NCI-H2029 treated with DMSO at 0.1 percent for 48 hours (cell line): Measurements from ENCODE around the gene ZBTB16.

Experiments
- DNase-seq: peaks from one replicate; lab custom pipeline; 2025; lab: John Stamatoyannopoulos, UW

The ZBTB16 gene

DNA sequence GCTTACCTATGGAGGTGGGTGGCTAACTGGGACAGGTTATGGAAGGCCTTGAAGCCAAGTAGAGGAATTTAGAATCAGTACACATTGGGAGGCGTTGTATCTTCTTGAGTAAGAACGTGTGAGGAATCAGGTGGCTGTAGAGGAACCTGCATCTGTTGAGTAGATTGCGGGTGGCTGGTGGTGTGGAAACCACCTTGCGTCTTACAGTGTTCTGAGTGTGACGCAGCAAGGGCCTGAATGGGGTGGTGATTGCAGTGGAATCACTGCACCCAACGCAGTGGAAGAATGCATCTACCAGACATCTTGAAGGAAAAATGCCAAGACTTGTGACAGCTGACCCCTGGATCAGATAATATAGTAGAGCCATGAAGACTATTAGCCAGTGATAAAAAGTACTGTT is 125.9 kb downstream of the ZBTB16 start:
- DNase-seq, result no peak

DNA sequence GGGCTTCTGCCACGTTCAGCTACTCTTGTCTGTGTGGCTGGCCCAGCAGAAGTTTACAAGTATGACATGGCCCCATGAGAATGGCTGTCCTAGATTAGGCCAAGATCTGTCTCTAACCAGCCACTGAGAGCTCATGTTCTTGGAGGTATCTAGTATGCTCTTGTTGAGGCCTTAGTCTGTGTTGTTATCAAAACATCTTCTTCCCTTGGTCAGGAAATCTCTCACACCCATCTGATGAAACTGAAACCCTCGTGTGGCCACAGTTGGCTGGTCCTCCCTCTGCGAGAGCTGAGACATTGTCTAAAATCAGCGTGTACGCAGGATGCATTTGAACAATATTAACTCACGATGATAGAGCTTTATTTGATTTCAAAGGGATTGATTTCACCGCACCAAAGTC is 127.7 kb downstream of the ZBTB16 start:
- DNase-seq, result no peak

DNA sequence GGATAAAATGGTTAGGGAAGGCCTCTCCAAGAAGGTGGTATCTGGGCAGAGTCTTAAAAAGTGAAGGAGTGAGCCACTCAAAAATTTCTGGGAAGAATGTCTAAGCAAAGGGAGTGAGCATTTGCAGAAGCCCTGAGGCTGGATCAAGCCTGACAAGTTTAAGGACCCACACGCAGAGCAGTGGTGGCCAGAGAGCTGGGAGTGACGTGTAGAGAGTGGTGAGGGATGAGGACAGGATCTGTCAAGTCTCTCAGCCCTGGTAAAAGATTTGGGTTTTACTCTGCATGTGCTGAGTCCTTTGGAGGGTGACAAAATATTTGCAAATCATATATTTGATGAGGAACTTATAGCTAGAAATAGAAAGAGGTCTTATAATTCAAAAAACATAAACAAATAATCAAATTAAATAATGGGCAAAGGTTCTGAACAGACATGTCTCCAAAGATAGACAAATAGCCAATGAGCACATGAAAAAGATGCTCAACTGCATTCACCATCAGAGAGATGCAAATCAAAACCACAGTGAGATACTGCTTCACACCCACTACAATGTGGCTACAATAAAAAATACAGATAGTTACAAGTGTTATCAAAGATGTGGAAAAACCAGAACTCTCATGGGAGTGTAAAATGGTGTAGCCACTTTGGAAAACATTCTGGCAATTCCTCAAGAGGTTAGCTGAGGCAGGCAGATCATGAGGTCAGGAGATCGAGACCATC is 129.5 kb downstream of the ZBTB16 start:
- no peak for DNase-seq

DNA sequence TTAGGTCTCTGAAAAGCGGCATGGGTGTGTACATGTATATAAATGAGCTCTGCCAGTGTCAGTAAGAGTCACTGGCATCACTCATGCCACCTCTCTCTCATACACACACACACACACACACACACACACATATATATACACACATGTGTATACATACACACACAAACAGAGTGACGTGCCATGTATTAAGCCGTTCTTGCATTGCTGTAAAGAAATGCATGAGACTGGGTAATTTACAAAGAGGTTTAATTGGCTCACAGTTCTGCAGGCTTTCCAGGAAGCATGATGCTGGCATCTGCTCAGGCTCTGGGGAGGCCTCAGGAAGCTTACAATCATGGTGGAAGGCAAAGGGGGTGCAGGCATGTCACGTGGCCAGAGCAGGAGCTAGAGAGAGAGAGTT is 131.1 kb downstream of the ZBTB16 start:
- DNase-seq, result no peak

DNA sequence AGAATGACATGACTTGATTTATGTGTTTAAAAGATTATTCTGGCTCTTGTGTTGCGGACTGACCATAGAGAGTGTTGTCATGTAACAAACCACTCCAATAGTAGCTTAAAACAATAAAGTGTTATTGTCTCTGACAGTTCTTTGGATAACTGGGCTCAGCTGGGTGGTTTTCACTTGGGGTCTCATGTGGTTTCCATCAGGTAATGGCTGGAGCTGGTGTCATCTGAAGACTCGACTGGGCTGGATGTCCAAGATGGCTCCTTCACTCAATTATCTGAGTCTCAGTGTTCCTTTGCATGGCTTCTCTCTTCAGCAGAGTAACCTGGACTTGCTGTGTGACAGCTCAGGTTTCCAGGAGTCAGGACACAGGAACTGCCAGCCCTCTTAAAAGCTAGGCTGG is 132.4 kb downstream of the ZBTB16 start:
- no peak for DNase-seq

DNA sequence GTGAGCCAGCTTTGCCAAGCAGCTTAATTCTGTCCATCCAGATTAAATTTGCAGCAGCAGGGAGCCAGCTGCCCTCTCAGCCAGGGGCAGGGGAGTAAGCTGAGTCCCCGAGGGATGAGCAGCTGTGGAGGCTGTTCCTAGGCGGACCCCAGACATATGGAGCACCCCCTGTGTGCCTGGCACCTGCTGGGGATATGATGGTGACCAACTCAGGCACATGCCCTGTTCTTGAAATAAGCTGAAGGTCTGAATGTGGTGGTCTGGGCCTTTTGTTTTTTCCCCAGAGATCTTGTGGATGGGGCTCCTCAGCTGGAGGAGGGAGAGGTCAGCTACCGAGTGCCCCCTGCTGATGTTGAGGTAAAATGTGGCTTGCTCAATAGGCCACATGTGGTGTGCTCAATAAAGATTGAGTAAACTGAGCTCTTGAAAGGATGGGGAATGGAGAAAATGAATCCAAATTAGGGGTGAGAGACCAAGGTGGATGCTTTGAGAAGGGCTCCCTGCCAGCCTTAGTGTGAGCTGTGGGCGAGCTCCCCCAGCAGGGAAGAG is 133.4 kb downstream of the ZBTB16 start:
- DNase-seq, result no peak

DNA sequence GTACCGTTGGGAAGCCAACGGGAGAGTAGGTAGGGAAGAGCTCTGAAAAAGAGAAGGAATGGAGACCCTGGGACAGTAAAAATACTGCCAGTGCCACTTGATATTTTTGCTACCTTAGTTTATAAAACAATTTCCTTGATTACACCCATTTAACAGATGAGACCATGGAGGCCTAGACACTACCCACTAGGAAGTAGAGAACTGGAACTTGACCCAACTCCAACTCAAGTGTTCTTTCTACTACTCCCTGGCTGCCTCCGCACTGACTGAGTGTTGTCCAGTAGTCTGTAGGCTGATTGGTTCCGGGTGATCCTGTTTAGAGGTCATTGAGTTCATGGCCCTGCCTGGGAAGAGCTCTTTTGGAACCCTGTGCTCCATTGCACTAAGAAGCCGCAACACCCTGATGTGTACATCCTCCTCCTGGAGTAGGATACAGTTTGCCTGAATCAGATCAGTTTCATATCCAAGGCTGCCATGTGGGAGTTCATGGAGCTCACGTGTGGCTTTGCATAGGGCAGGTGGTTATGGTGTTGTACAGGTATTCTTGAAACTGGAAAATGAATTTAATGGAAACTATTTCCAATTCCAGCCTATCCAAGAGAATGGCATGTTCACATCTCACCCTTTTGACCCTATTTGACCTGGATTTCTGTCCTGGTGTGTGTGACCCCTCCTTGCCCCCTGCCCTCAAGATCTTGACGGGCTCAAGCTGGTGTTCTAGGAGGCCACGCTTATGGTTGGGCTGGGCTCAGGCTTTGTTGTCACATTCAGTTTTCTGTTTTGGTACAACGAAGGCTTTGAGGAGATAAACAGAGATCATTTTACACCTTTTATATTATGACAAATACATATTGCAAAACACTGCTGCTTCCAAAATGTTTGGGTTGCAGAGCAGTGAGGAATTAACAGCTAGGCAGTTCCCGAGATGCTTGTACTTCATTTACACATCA is 134.5 kb downstream of the ZBTB16 start:
- peak; percentile 7 for DNase-seq

DNA sequence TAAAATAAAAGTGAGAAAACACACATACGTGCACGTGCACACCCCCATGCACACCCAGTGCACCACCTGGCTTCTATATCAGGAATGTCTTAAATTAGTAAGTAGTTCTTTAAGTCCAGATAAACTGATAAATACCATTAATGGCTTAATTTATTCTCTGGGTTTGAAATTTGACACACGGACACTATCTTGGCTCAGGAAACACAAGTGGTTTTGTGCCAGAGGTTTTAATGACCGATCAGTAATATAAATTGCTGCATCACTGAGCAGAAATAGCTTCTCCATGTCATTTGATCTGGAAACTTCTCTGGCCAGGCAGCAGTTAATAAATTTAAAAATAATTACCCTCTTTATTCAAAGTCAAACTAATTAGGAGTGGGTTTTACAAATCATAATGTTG is 135.2 kb downstream of the ZBTB16 start:
- DNase-seq, result no peak

DNA sequence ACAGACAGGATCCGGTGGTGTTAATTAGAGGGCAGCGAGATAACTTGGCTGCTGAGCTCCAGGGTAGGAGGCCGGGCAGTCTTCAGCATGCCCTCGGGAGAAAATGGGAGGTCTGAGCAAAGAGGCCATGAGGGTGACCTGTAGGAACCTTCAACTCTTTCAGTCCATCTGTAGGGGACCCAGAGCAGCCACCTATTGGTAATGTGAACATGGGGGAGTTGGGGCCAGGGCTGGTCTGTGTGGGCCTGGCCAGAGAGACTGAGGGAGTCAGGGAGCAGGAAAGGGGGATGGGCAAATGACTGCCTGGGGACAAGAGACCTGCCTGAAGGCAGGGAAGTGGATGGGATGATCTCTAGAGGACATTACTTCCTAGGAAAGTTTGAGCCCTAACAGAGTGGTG is 135.6 kb downstream of the ZBTB16 start:
- no peak for DNase-seq

DNA sequence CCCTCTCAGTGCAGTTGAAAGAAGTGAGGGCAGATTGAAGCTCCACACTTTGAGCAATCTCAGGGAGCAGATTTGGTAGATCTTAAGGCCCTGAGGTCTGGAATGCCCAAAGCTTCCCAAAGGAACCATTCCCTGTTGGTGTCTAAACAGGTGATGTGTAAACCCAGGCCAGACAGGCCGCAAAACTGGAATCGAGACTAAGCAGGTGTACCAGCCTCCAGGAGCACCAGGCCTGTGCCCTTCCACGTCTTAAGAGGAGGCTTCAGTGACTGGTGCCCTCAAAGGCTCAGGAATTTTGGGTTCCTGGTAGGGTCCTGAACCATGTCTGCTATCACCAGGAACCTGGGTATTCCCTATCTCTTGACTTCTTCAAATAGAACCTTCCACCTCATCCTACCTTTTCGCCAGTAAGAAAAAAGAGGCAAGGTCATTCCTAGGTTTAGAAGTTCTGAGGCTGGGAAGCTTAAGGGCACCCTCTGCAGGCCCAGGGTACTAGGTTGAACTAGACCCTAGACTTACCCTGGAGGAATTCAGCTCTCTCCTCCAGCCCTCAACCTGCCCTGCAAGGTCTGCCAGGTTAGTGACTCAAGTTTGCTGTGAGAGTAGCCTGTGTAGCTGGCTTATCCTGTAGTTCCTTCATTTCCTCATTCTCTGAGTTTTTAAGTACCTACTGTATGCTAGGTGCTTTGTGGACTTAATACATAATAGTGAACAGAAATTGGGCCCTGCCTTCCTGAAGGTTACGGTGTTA is 136.6 kb downstream of the ZBTB16 start:
- no peak for DNase-seq

DNA sequence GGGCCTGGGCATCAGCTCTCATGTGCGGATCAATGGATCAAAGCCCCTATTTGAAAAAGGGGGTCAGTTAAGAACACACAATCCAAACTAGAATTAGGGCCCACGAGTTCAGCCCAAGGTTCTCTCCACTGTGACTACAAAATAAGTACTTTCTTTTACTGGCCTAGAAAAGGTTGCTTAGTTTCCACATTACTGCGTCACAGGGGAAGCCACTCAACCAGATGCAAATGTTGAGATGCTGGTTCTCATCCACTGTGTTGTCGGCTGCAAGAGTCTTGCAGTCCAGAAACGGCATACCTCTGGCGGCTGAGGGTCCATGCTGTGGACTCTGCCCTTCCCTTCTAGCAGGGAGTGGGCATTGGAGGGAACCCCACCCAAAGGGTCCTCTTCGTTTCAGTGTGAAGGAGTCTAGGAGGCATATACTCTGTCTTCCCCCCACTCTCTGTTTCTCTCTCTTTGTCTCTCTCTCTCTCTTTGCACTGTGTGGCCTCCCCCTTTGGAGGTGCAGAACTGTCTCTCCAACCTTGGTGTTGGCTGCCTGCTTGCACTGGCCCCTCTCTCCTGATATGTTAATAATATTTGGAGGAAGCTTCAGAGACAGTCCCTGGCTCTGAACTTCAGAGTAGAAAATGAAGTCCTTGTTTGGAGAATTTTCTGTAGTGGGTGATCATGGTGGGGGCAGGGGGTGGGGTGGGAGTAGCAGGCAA is 137.6 kb downstream of the ZBTB16 start:
- no peak for DNase-seq

DNA sequence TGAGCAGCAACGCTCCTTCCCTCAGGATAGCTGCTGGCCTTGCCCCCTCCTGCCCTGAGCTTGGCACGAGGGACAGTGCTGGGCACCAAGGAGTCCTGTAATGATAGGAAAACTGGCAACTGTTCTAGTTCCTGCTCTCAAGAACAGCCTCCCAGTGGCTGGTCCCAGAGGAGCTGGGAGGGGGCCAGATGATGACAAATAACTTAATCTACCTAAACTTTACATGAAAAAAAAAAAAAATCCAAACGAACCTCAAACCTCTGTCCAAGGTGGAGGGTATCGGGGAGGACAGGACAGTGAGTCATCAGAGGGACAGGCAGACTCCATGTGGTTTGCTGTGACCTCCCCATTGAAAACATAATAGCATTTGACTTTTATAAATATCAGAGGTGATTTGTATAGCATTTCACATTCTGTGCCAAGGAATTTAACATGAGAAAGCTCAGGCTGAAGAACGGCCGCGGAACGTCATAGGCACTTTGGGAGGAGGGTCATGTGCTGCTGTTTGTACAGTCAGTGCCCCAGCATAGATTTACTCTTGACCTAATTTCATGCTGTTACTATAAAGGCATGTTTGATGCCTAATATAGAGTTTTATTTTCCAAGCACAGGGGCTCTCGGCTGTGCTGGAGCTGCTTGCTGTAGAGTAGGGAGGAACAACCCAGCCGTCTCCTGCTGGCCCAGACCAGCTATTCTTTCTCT is 138.4 kb downstream of the ZBTB16 start:
- peak; percentile 76 for DNase-seq

DNA sequence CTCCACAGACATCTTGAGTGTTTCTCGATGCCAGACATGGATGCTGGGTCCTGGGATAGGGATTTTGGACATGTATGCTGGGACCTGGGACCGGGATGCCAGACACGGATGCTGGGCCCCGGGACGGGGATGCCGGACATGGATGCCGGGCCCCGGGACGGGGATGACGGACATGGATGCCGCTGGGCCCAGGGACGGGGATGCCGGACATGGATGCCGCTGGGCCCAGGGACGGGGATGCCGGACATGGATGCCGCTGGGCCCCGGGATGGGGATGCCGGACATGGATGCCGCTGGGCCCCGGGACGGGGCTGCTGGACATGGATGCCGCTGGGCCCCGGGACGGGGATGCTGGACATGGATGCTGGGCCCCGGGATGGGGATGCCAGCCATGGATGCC is 139.5 kb downstream of the ZBTB16 start:
- no peak for DNase-seq

DNA sequence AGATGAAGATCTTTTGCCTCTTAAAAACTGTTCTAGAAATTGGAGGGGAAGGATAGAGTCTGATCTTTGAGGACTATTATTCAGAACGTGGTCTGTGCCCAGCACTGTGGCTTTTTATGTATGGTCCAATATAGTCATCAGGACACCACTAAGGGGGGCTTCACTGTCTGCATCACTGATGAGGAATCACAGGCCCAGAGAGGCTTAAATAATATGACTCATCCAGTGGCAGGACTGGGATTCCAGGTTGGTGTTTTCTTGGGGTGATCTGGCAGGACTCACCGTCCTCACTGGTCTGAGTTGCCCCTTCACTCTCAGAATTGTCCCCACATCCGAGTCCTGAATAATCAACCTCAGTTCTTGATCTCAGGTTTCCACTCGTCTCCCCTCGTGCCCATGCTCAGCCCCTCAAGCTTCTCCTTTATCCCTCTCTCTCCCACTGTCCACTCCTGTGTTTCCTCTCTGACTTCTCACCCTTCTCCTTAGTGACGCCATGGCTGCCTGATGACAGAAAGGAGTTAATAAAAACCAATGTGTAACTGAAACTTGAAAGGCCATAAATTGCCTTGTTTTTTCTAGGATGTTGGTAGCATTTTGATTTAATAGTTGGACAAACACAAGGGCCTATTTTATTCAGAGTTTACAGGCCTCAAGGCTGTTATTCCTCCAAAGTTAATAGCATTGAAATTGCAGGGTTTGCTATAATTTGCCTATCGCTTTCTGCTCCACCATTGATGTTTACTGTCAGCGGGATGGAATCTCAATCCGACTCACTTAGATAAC is 141.0 kb downstream of the ZBTB16 start:
- DNase-seq, result no peak

DNA sequence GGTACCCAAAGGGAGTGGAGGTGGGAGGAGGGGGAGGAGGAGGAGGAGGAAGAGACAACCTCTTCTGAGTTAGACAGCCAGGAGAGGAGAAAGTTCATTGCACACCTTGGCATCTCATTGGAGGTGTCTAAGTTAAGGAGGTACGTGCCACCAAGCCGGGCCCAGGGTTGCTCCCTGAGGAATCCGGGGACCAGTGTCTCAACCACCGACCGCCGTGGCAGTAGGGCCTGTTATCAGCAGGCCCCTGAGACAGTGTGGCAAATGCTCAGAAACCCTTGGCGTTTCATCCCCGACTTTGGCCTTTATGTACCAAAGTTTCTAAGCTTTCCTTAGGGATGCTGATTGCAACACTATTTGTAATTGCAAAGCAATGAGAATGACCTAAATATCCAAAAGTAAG is 141.7 kb downstream of the ZBTB16 start:
- DNase-seq, result no peak

DNA sequence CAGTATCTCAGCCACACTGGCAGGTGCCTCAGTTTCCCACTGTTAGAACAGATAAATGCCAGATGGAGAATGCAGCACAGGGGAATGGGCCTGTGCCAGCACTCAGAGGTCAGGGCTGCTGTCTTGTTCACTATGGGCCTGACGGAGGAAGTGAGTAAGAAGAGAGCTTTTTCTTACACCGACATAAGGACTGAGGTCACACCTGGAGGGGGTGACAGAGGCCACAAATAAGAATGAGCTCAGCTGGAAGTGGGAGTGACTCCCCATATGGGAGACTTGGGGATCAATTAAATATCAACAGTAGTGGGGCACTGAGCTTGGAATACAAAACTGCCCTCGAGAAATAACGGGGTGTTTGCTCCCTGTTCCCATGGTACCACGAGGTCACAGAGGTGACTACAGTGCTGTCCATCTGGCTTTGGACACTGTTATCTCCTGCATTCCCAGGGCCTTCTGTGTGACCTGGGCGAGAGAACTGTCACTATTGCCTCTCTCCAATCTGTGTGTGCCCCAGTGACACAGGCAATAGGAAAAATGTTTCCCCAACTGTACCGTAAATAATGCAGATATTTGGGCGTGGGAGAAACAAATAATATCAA is 142.6 kb downstream of the ZBTB16 start:
- no peak for DNase-seq

DNA sequence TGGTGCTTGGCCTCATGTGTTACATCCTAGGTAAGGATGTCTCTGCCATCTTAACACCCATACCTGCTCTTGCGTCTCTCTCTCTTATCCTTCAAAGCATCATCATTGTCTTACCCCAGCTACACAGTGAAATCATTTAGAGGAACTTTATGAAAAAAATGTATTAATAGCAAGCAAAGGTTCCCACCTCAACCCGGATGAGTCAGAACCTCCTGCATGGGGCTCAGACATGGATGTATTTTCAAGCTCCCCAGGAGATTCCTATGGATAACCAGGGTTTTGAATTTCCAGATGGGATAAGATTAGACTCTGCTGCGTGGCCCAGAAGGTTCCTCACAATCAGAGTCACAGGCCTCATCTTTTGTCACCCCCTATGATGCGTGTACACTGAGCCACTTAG is 147.6 kb downstream of the ZBTB16 start:
- DNase-seq, result no peak

DNA sequence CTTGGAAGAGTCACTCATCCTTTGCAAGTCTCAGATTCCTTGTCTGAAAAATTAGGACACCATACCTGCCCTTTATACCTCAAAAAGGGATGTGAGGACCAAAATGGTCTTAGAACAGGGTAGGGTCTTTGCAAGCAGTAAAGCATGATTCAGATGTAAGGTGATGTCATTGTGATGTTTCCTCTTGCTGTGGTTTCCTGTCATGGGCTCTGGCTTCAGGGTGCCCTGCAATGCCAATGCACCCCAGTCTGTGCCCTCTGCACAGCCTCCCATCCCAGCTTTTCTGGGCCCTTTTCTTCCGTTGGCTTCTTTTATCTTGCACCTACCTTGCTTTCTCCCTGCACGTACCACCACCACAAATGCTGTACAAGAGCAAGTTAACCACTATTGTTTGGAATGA is 148.9 kb downstream of the ZBTB16 start:
- no peak for DNase-seq

DNA sequence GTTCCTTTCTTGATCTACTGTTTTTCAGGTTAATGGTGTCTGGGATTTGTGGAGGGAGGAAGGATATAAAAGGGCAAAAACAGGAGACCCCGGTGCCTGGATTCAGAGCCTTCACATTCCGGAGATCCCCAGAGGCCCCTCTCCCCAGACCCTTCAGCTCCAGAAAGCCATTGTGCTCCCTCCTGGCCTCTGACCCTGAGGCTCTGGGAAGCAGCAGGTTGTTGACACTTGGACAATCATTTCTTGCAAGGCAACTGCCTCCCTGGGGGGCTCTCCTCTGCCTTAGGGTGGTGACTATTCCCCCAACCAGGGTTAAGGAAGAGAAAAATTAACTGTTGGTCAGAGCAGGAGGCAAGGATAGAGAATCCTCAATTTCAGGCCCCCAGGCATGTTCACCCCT is 149.8 kb downstream of the ZBTB16 start:
- DNase-seq, result no peak

DNA sequence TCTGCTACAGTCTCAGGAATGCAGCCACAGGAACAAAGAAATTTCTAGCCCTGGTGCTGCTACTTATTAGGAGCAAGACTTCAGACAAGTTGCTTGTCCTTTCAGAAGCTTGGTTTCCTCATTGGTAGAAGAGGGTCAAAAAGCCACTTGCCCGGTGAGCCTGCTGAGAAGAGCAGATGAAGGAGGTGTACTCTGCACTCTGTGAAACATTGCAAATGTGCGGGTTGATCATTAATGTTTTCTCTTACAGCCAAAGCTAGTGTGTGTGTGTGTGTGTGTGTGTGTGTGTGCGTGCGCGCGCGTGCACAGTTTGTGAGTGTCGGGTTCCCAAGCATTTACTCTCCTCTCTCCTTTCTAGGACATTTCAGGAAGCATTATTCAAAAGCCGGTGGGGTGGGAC is 150.4 kb downstream of the ZBTB16 start:
- DNase-seq, result no peak
